Fibroblast of lung (primary cell): ENCODE results near the gene U2AF1L4. TPM values are rescaled to one million over a fixed set of nuclear protein-coding genes. Genes with fewer than 3 reads are reported as not detected.
A peak's percentile ranks its signal among the peaks of the same experiment; 100 is the strongest.

Experiments used
- DNase-seq, 2 donors: peaks; one replicate each; pipeline versions ENCODE4 v3.0.0 to v3.0.0-alpha.2; 2010; ENCODE audit warnings: low read depth in 2 of 2
- H2AFZ ChIP-seq: 2 replicates; pipeline ENCODE4 v1.5.1; 2012; ENCODE audit warnings: low read length, control low read depth, inconsistent platforms
- H3K27ac ChIP-seq: 2 replicates; pipeline ENCODE4 v1.5.1; 2011; ENCODE audit warnings: low read length, control low read depth; ENCODE audit not compliant: insufficient read depth
- H3K27me3 ChIP-seq: 2 replicates; pipeline ENCODE4 v1.5.1; 2011; ENCODE audit warnings: mild to moderate bottlenecking, low read length; ENCODE audit not compliant: control insufficient read depth, insufficient read depth
- H3K36me3 ChIP-seq: 2 replicates; pipeline ENCODE4 v1.5.1; 2011; ENCODE audit warnings: low read length; ENCODE audit not compliant: control insufficient read depth, insufficient read depth
- H3K4me1 ChIP-seq: 2 replicates; pipeline ENCODE4 v1.5.1; 2011; ENCODE audit warnings: low read length; ENCODE audit not compliant: control insufficient read depth, insufficient read depth; ENCODE audit errors: extremely low read depth
- H3K4me2 ChIP-seq: 2 replicates; pipeline ENCODE4 v1.5.1; 2011; ENCODE audit warnings: low read length, control low read depth; ENCODE audit not compliant: insufficient read depth; ENCODE audit errors: extremely low read depth
- H3K4me3 ChIP-seq, 4 experiments: fragments of 200-600 bp in 1 of 4; sonication (generic) in 1 of 4; replicated peaks in 1 of 4; 2 replicates each; pipeline ENCODE4 v1.5.1; 2011 to 2016; ENCODE audit warnings: low read length in 4 of 4, low read depth in 3 of 4, mild to moderate bottlenecking in 3 of 4, control low read depth in 2 of 4, inconsistent platforms in 1 of 4, mixed read lengths in 1 of 4; ENCODE audit not compliant: insufficient read depth in 1 of 4; ENCODE audit errors: control extremely low read depth in 1 of 4
- H3K79me2 ChIP-seq: 2 replicates; pipeline ENCODE4 v1.5.1; 2012; ENCODE audit warnings: mild to moderate bottlenecking, low read length, inconsistent platforms; ENCODE audit not compliant: control insufficient read depth, insufficient read depth
- H3K9ac ChIP-seq: 2 replicates; pipeline ENCODE4 v1.5.1; 2011; ENCODE audit warnings: mild to moderate bottlenecking, low read length, control low read depth; ENCODE audit not compliant: insufficient read depth
- H3K9me3 ChIP-seq: 2 replicates; pipeline ENCODE4 v1.5.1; 2012; ENCODE audit warnings: low read depth, low read length; ENCODE audit not compliant: control insufficient read depth, insufficient read depth
- H4K20me1 ChIP-seq: 2 replicates; pipeline ENCODE4 v1.5.1; 2011; ENCODE audit warnings: low read length; ENCODE audit not compliant: control insufficient read depth, insufficient read depth; ENCODE audit errors: extremely low read depth
- CTCF ChIP-seq, 2 donors: IDR thresholded peaks in 1 of 2; conservative IDR thresholded peaks in 1 of 2; 1 replicate in 1 of 2; 2 replicates in 1 of 2; pipeline ENCODE4 v1.5.1; 2011 to 2012; ENCODE audit warnings: low read length in 2 of 2, control low read depth in 1 of 2, inconsistent platforms in 1 of 2, low read depth in 1 of 2, mild to moderate bottlenecking in 1 of 2
- EZH2 ChIP-seq: IDR thresholded peaks from 2 replicates; pipeline ENCODE4 v1.5.1; 2012; ENCODE audit warnings: low read length, control low read depth, mild to moderate bottlenecking; ENCODE audit errors: missing control alignments
- polyA plus RNA-seq, 2 donors: library from polyadenylated mRNA; depleted of rRNA in 1 of 2; stranded (reverse) in 1 of 2; unstranded in 1 of 2; fragments of >200 nt; gene quantifications; 2 replicates each; pipeline ENCODE4 v1.2.1, GENCODE V29; 2011 to 2012; ENCODE audit warnings: missing spikeins in 1 of 2
- total RNA-seq: library from RNA; depleted of rRNA; stranded (reverse); fragments of >200 nt; gene quantifications from 2 replicates; pipeline ENCODE4 v1.2.1, GENCODE V29; 2014

Gene U2AF1L4
- total and polyA plus RNA-seq, 2 donors (not counting 1 experiment from before 2014, with no cell fraction given), result 9.1 to 11.9 TPM

GRCh38 chr19:35741203-35741515, 4.1 kb downstream of the U2AF1L4 start:
- Histone ChIP-seq H3K4me3 (peak overlapping the region; percentile 43 to 64 (median 60)), H2AFZ (peak overlapping the region; percentile 50), H3K36me3 (peaks cover 16% of the 10 kb centered on the region), H4K20me1 (no peaks in the 10 kb centered on the region), H3K27me3 (no peaks in the 10 kb centered on the region), H3K27ac (peak overlapping the region; percentile 59), H3K4me2 (peak overlapping the region; percentile 95), H3K9me3 (no peaks in the 10 kb centered on the region), H3K4me1 (peaks cover 12% of the 10 kb centered on the region), H3K79me2 (peaks cover 5% of the 10 kb centered on the region), H3K9ac (peak overlapping the region; percentile 48)
- no peak for DNase-seq
- TF ChIP-seq EZH2 (no peak), CTCF (conservative IDR thresholded peaks at IDR 0.05 in 1 of 2, IDR thresholded peaks at IDR 0.05 in 1 of 2; ENCODE audit: low read depth in 1 of 2, low read length in 2 of 2) (no peak)

GRCh38 chr19:35740423-35741202, 4.6 kb downstream of the U2AF1L4 start:
- no peaks in the 10 kb centered on the region for H3K9me3 ChIP-seq
- no peak for TF ChIP-seq EZH2
- TF ChIP-seq CTCF (conservative IDR thresholded peaks at IDR 0.05 in 1 of 2, IDR thresholded peaks at IDR 0.05 in 1 of 2; ENCODE audit: low read depth in 1 of 2, low read length in 2 of 2), result no peak
- peak overlapping the region; percentile 56 to 64 (median 60) for H3K4me3 ChIP-seq
- H3K79me2 ChIP-seq, result no peaks in the 10 kb centered on the region
- H3K9ac ChIP-seq, result peak overlapping the region; percentile 55
- H4K20me1 ChIP-seq, result no peaks in the 10 kb centered on the region
- H3K4me2 ChIP-seq, result peak overlapping the region; percentile 95
- H3K27me3 ChIP-seq, result no peaks in the 10 kb centered on the region
- H3K4me1 ChIP-seq, result peaks cover 12% of the 10 kb centered on the region
- peak overlapping the region; percentile 79 for H3K27ac ChIP-seq
- H2AFZ ChIP-seq, result peak overlapping the region; percentile 84
- DNase-seq, result peak; percentile 94 to 95
- peaks cover 16% of the 10 kb centered on the region for H3K36me3 ChIP-seq

DNA sequence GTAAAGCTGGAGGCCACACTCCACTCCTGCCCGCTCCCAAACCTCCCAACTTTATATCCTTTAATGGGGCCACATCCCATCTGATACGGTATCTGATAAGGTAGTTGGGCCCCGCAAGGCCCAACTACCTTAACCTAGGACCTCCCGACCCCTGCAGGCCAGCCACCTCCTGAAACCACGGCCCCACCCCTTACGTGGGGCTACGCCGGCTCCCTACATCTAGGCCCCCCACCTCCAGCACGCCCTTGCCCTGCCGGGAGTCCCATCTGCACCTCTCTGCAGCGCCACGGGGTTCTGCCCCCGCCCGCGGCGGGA, 5.2 kb downstream of the U2AF1L4 start:
- Histone ChIP-seq H3K27ac (peak overlapping the region; percentile 79), H2AFZ (peak overlapping the region; percentile 40)
- TF ChIP-seq CTCF (conservative IDR thresholded peaks at IDR 0.05 in 1 of 2, IDR thresholded peaks at IDR 0.05 in 1 of 2; ENCODE audit: low read depth in 1 of 2, low read length in 2 of 2), result no peak
- TF ChIP-seq EZH2, result no peak

More for the DNA sequence above, 5.2 kb downstream of the U2AF1L4 start:
- Histone ChIP-seq H3K4me1 (peaks cover 12% of the 10 kb centered on the region), H3K27me3 (no peaks in the 10 kb centered on the region), H4K20me1 (no peaks in the 10 kb centered on the region), H3K36me3 (peaks cover 19% of the 10 kb centered on the region), H3K79me2 (no peaks in the 10 kb centered on the region), H3K9me3 (no peaks in the 10 kb centered on the region), H3K4me2 (peak overlapping the region; percentile 71), H3K4me3 (peak overlapping the region; percentile 56 to 62 (median 58)), H3K9ac (peak overlapping the region; percentile 55)
- DNase-seq, result no peak
